Stomach smooth muscle (tissue), 2 donors: ENCODE results near the gene ATAD1.

Experiments used
- H3K27ac ChIP-seq: one replicate; pipeline ENCODE4 v1.7.0; 2013; ENCODE audit warnings: mild to moderate bottlenecking, low read length, inconsistent platforms
- H3K27me3 ChIP-seq, 2 donors: one replicate each; pipeline ENCODE4 v1.7.0; 2013; ENCODE audit warnings: low read length in 2 of 2; ENCODE audit not compliant: insufficient read depth in 2 of 2, control insufficient read depth in 1 of 2
- H3K36me3 ChIP-seq, 2 donors: one replicate each; pipeline ENCODE4 v1.7.0; 2013; ENCODE audit warnings: low read length in 2 of 2; ENCODE audit not compliant: control insufficient read depth in 2 of 2, insufficient read depth in 2 of 2
- H3K4me1 ChIP-seq: one replicate; pipeline ENCODE4 v1.7.0; 2013; ENCODE audit warnings: low read length; ENCODE audit not compliant: control insufficient read depth, insufficient read depth
- H3K4me3 ChIP-seq, 2 donors: one replicate each; pipeline ENCODE4 v1.7.0; 2013; ENCODE audit warnings: low read length in 2 of 2
- H3K9ac ChIP-seq, 2 donors: one replicate each; pipeline ENCODE4 v1.7.0; 2013; ENCODE audit warnings: low read length in 2 of 2, mild to moderate bottlenecking in 1 of 2
- H3K9me3 ChIP-seq, 2 donors: one replicate each; pipeline ENCODE4 v1.7.0; 2013; ENCODE audit warnings: low read length in 2 of 2; ENCODE audit not compliant: control insufficient read depth in 2 of 2
- donor health status: healthy.
- donor health status: Pancreatic carcinoma.

The ATAD1 gene

DNA sequence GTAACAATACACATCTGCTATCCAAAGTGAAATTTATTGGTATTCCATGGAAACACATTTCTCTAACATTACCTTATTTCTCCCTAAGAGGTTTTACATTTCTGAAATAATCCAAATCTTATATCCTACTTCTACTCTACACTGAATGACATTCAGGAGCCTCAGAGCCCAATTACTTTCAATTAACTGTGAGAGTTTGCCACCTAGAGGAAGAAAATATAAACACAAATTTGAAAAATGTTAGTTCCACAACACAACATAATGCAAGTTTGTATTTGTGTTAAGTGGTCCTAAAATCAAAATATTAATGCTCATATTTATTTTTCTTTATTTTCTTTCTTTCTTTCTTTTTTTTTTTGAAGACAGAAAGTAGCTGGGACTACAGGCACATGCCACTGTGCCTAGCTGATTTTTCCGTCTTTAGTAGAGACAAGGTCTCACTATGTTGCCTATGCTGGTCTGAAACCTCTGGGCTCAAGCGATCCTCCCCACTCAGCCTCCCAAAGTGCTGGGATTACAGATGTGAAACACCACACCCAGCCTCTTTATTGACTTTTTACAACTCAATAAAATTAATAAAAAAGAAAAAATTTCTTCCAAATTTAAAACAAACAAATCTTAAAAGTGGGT, 46.0 kb downstream of the ATAD1 start:
- peaks cover 2 to 23% of the 10 kb centered on the region in 2 donors for H3K36me3 ChIP-seq
- no peaks in the 10 kb centered on the region for H3K4me1 ChIP-seq
- H3K27me3 ChIP-seq: no peaks in the 10 kb centered on the region
- no peak overlapping the region for H3K9ac ChIP-seq
- no peak overlapping the region for H3K4me3 ChIP-seq
- no peaks in the 10 kb centered on the region for H3K9me3 ChIP-seq
- no peak overlapping the region for H3K27ac ChIP-seq

DNA sequence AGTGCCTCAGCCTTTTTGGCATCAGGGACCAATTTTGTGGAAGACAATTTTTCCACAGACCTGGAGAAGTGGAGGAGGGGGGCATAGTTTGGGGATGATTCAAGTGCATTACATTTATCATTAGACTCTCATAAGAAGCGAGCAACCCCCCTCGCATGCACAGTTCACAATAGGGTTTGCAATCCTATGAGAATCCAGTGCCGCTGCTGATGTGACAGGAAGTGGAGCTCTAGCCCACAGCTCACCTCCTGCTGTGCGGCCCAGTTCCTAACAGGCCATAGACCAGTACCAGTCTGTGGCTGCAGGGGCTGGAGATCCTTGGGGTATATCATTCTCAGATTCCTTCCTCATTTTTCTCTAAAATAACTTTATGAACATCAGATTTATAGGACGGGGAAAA, 50.8 kb downstream of the ATAD1 start:
- no peak overlapping the region for H3K27ac ChIP-seq
- peaks cover 2 to 19% of the 10 kb centered on the region in 2 donors for H3K36me3 ChIP-seq
- H3K9ac ChIP-seq: no peak overlapping the region
- H3K27me3 ChIP-seq: no peaks in the 10 kb centered on the region
- no peak overlapping the region for H3K4me3 ChIP-seq
- no peaks in the 10 kb centered on the region for H3K4me1 ChIP-seq
- H3K9me3 ChIP-seq: no peaks in the 10 kb centered on the region

DNA sequence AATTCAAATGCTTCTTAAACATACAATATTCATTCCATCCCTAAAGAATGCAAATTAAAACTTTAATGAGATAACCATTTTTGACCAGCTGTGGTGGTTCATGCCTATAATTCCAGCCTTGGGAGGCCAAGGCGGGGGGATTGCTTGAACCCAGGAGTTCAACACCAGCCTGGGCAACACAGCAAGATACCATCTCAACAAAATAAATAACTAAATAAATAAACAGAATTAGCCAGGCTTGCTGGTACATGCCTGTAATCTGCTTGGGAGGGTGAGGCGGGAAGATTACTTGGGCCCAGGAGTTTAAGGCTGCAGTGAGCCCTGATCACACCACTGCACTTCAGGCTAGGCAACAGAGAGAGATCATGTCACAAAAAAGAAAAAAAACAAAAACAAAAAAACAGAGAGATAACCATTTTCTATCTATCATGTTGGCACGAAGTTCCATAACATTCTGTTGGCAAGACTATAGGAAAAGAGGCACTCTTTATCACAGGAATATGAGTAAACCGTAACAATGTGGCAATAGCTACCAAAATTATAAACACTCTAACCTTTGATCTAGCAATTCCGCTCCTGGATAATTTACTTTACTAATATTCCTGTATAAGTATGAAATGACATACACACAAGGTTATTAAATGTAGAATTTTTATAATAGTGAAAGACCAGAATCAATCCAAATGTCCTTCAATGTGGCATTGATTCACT, 52.2 kb downstream of the ATAD1 start:
- Histone ChIP-seq H3K4me1 (no peaks in the 10 kb centered on the region), H3K4me3 (no peak overlapping the region), H3K9ac (no peak overlapping the region), H3K27me3 (no peaks in the 10 kb centered on the region), H3K9me3 (no peaks in the 10 kb centered on the region), H3K27ac (no peak overlapping the region), H3K36me3 (peaks cover 2 to 19% of the 10 kb centered on the region in 2 donors)

DNA sequence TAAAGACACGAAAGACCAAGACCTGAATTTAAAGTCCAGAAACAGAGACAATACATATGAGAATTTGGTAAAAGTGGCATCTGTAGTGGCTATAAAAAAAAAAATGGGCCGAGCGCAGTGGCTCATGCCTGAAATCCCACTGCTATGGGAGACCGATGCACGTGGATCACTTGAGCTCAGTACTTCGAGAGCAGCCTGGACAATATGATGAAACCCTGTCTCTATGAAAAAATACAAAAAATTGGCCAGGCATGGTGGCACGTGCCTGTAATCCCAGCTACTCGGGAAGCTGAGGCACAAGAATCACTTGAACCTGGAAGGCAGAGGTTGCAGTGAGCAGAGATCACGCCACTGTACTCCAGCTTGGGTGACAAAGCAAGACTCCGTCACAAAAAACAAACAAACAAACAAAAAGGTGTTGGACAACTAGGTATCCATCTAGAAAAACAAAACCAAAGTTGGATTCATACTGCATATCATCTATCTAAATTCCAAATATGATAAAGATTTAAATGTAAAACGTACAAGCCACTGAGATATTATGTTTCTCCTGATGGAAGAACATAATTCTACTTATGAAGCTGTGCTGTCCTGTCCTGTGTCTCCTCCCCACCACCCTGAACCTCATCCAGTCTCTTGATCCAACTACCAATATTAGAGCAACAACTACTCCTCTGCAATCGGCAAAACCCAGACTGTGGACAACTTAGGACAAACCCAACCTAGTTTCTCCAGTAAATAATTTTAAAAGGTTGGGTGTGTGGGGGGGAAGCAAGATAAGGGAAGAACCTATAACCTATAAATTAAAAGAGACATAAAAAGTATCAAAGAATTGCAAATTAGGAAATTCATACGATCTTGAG, 53.7 kb downstream of the ATAD1 start:
- Histone ChIP-seq H3K36me3 (peaks cover 4 to 7% of the 10 kb centered on the region in 2 donors), H3K27ac (no peak overlapping the region), H3K27me3 (no peaks in the 10 kb centered on the region)

DNA sequence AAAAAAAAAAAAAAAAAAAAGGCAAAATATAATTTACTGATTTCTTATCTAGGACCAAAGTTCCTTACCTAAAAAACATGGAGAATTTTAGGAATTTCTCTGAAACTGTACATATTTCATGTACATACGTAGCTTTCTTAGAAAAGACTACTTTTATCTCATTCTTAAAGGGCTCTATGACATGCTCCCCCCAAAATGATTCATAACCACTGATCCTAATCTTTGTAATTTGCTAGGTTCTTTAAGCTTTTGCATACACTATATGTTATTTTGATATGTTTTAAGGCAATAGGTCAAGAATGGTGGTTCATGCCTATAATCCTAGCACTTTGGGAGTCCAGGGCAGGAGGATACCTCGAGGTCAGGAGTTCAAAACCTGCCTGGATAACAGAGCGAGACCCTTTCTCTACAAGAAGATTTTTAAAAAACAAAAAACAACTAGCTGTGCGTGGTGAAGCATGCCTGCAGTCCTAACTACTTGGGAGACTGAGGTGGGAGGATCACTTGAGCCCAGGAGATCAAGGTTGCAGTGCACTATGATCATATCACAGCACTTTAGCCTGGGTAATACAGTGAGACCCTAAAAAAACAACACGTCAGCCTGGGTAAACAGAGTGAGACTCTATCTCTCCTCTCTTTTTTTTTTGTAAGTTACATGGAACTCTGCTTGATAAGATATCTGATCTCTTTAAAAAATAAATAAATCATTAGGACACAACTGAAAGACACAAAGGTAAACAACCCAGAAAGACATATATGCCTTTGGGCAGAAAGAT, 54.8 kb downstream of the ATAD1 start:
- H3K4me1 ChIP-seq: no peaks in the 10 kb centered on the region
- H3K27me3 ChIP-seq: no peaks in the 10 kb centered on the region
- no peak overlapping the region for H3K27ac ChIP-seq
- H3K4me3 ChIP-seq: no peak overlapping the region
- H3K36me3 ChIP-seq: peaks cover 2 to 5% of the 10 kb centered on the region in 2 donors
- H3K9me3 ChIP-seq: no peaks in the 10 kb centered on the region
- H3K9ac ChIP-seq: no peak overlapping the region

More for the DNA sequence above, 53.7 kb downstream of the ATAD1 start:
- Histone ChIP-seq H3K9me3 (no peaks in the 10 kb centered on the region), H3K9ac (no peak overlapping the region), H3K4me3 (no peak overlapping the region), H3K4me1 (no peaks in the 10 kb centered on the region)

DNA sequence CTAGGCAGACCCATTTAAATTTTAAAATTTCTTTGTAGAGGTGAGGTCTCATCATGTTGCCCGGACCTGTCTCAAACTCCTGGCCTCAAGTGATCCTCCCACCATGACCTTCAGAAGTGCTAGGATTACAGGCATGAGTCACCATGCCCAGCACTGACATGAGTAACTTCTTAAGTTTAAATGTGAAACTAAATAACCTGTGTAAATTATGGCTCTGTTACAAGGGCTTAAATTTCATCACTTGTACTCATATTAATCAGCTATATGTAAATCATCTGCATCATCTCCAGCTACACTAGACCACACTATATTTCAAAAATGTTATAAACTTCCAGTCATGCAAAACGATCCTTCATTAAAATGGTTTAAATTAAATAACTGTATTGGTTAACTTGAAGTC, 56.1 kb downstream of the ATAD1 start:
- H3K9ac ChIP-seq: no peak overlapping the region
- H3K36me3 ChIP-seq: peaks cover 2 to 5% of the 10 kb centered on the region in 2 donors
- no peak overlapping the region for H3K27ac ChIP-seq
- H3K27me3 ChIP-seq: no peaks in the 10 kb centered on the region
- H3K4me3 ChIP-seq: no peak overlapping the region
- no peaks in the 10 kb centered on the region for H3K9me3 ChIP-seq
- H3K4me1 ChIP-seq: no peaks in the 10 kb centered on the region

DNA sequence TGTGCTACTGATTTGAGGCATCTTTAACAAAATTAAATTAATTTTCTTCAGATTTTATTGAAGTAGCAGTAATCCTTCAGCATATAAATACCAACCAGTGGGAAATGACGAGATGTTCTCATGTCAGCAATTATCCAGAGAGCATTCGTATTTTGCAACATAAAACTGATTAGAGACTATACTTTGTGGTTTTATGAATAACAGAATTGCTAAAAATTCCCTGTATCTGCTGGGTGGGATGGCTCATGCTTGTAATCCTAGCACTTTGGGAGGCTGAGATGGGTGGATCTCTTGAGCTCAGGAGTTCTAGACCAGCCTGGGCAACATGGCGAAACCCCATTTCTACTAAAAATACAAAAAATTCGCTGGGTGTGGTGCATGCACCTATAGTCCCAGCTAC, 56.9 kb downstream of the ATAD1 start:
- Histone ChIP-seq H3K4me1 (no peaks in the 10 kb centered on the region), H3K27me3 (no peaks in the 10 kb centered on the region), H3K36me3 (peaks cover 2 to 9% of the 10 kb centered on the region in 2 donors), H3K4me3 (no peak overlapping the region), H3K9ac (no peak overlapping the region), H3K27ac (no peak overlapping the region), H3K9me3 (no peaks in the 10 kb centered on the region)

DNA sequence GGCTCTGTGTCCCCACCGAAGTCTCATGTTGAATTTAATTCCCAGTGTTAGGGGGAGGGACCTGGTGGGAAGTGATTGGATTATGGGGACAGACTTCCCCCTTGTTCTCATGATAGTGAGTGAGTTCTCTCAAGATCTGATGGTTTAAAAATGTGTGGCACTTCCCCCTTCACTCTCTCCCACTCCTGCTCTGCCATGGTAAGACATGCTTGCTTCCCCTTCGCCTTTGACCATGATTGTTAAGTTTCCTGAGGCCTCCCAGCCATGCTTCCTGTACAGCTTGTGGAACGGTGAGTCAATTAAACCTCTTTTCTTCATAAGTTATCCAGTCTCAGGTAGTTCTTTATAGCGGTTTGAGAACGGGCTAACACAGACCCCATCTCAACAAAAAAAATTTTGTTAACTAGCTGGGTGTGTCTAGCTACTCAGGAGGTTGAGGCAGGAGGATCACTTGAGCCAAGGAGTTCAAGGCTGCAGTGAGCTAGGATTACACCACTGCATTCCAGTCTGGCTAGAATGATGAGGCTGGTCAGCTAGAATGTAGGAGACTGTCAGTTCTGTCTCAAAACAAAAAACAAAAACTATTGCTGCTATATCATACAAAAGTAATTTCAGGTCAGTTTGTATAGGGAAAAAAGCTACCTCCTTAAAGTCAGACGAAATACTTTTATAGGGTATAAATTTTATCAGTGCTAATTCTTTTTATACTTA, 57.7 kb downstream of the ATAD1 start:
- Histone ChIP-seq H3K9ac (no peak overlapping the region), H3K9me3 (no peaks in the 10 kb centered on the region), H3K4me3 (no peak overlapping the region), H3K36me3 (peaks cover 2 to 7% of the 10 kb centered on the region in 2 donors), H3K4me1 (no peaks in the 10 kb centered on the region), H3K27me3 (no peaks in the 10 kb centered on the region), H3K27ac (no peak overlapping the region)

DNA sequence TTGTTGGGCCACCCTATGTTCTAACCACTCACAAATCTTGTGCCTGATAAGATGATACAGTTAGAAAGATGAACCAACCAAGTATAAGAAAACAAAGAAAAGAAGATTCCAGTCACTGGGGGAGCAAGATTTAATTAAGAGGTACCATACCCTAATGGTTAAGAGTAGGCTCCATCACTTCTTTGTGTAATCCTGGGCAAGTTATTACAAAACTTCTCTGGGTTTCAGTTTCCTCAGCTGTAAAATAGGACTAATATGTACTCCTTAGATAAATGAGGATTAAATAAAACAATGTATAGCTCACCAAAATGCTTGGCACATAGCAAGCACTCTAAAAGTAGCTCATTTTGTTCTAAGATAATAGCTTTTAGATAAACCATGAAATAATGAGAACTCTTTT, 58.5 kb downstream of the ATAD1 start:
- Histone ChIP-seq H3K9me3 (no peaks in the 10 kb centered on the region), H3K4me3 (no peak overlapping the region), H3K27ac (no peak overlapping the region), H3K4me1 (no peaks in the 10 kb centered on the region), H3K27me3 (no peaks in the 10 kb centered on the region), H3K36me3 (peaks cover 2 to 9% of the 10 kb centered on the region in 2 donors), H3K9ac (no peak overlapping the region)

DNA sequence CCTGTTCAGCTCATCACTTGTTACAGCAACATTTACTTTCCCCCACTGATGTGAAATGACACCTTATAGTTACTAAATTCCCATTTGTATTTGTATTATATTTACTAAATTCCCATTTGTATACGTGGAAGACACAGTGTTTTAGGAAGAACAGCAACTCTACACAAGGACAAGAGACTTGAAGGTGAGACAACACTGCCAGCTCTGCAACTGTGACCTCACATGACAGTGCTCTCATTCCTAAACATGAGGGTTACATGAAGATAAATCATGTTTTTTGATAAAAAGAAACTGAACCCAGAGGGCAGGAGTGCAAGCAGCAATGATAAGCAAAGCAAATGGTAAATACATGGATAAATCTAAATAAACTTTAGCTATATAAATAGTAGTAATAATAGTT, 60.3 kb downstream of the ATAD1 start:
- Histone ChIP-seq H3K36me3 (peaks cover 2 to 13% of the 10 kb centered on the region in 2 donors), H3K9ac (no peak overlapping the region), H3K9me3 (no peaks in the 10 kb centered on the region), H3K27me3 (no peaks in the 10 kb centered on the region), H3K4me3 (no peak overlapping the region), H3K4me1 (no peaks in the 10 kb centered on the region), H3K27ac (no peak overlapping the region)
